KMS-11 (cell line): Measurements from ENCODE around the gene ECHS1.

Experiments
- H2AFZ ChIP-seq: fragments of 200-600 bp; sonication (generic); 2 replicates; pipeline ENCODE4 v1.6.1; 2016; ENCODE audit warnings: antibody characterized with exemption, mixed run types, low read depth
- H3K27ac ChIP-seq: fragments of 200-600 bp; sonication (generic); 2 replicates; pipeline ENCODE4 v1.6.1; 2016; ENCODE audit warnings: mild to moderate bottlenecking, mixed run types
- H3K27me3 ChIP-seq: fragments of 200-600 bp; sonication (generic); 2 replicates; pipeline ENCODE4 v1.6.1; 2017; ENCODE audit warnings: mild to moderate bottlenecking, low read depth, mixed run types, moderate library complexity; ENCODE audit not compliant: insufficient read depth
- H3K36me3 ChIP-seq: fragments of 200-600 bp; sonication (generic); 2 replicates; pipeline ENCODE4 v1.6.1; 2017; ENCODE audit warnings: mild to moderate bottlenecking, mixed run types; ENCODE audit not compliant: insufficient read depth
- H3K4me1 ChIP-seq: fragments of 200-600 bp; sonication (generic); 2 replicates; pipeline ENCODE4 v1.6.1; 2016; ENCODE audit warnings: mild to moderate bottlenecking, low read depth, mixed run types; ENCODE audit not compliant: poor library complexity, severe bottlenecking
- H3K4me2 ChIP-seq: fragments of 200-600 bp; sonication (generic); 2 replicates; pipeline ENCODE4 v1.7.0; 2016; ENCODE audit warnings: mild to moderate bottlenecking, mixed run types
- H3K4me3 ChIP-seq: fragments of 200-600 bp; sonication (generic); IDR thresholded peaks from 2 replicates; pipeline ENCODE4 v1.6.1; 2017; ENCODE audit warnings: low read depth, low read length, mixed read lengths; ENCODE audit not compliant: insufficient read depth
- H3K79me2 ChIP-seq: fragments of 200-600 bp; sonication (generic); 2 replicates; pipeline ENCODE4 v1.6.1; 2016; ENCODE audit warnings: low read depth, mixed run types; ENCODE audit not compliant: insufficient read depth
- H3K9ac ChIP-seq: fragments of 200-600 bp; sonication (generic); 2 replicates; pipeline ENCODE4 v1.6.1; 2016; ENCODE audit warnings: mild to moderate bottlenecking, mixed run types
- H4K20me1 ChIP-seq: fragments of 200-600 bp; sonication (generic); 2 replicates; pipeline ENCODE4 v1.6.1; 2016; ENCODE audit warnings: mild to moderate bottlenecking, mixed run types; ENCODE audit not compliant: insufficient read depth
- CTCF ChIP-seq: fragments of 200-600 bp; sonication (generic); conservative IDR thresholded peaks from 2 replicates; pipeline ENCODE4 v1.6.1; 2017; ENCODE audit warnings: low read depth, mild to moderate bottlenecking, antibody characterized with exemption, low read length, moderate library complexity, mixed read lengths

The ECHS1 gene

GRCh38 chr10:133353202-133353959 lies 19.8 kb downstream of the ECHS1 start:
- H3K27ac ChIP-seq, result no peak overlapping the region
- H3K9ac ChIP-seq, result no peak overlapping the region
- no peak overlapping the region for H3K4me3 ChIP-seq
- no peak overlapping the region for H2AFZ ChIP-seq
- no peak for TF ChIP-seq CTCF
- no peaks in the 10 kb centered on the region for H3K36me3 ChIP-seq
- no peaks in the 10 kb centered on the region for H3K79me2 ChIP-seq
- no peaks in the 10 kb centered on the region for H3K4me1 ChIP-seq
- no peaks in the 10 kb centered on the region for H4K20me1 ChIP-seq
- H3K4me2 ChIP-seq, result no peak overlapping the region
- no peaks in the 10 kb centered on the region for H3K27me3 ChIP-seq

GRCh38 chr10:133351408-133352318 lies 21.5 kb downstream of the ECHS1 start:
- no peak overlapping the region for H3K27ac ChIP-seq
- H3K9ac ChIP-seq, result no peak overlapping the region
- H3K79me2 ChIP-seq, result no peaks in the 10 kb centered on the region
- H3K4me2 ChIP-seq, result no peak overlapping the region
- H2AFZ ChIP-seq, result no peak overlapping the region
- no peaks in the 10 kb centered on the region for H3K36me3 ChIP-seq
- H3K27me3 ChIP-seq, result no peaks in the 10 kb centered on the region
- no peak overlapping the region for H3K4me3 ChIP-seq
- H4K20me1 ChIP-seq, result no peaks in the 10 kb centered on the region
- no peaks in the 10 kb centered on the region for H3K4me1 ChIP-seq
- TF ChIP-seq CTCF, result no peak

GRCh38 chr10:133350950-133351329 lies 22.2 kb downstream of the ECHS1 start:
- Histone ChIP-seq H3K4me3 (no peak overlapping the region), H3K27ac (no peak overlapping the region), H4K20me1 (no peaks in the 10 kb centered on the region), H3K4me2 (no peak overlapping the region), H3K27me3 (no peaks in the 10 kb centered on the region; the same call in 1 of the 2 replicates), H2AFZ (no peak overlapping the region), H3K79me2 (no peaks in the 10 kb centered on the region), H3K9ac (no peak overlapping the region), H3K36me3 (no peaks in the 10 kb centered on the region), H3K4me1 (no peaks in the 10 kb centered on the region)
- TF ChIP-seq CTCF, result no peak

GRCh38 chr10:133350283-133350949 lies 22.7 kb downstream of the ECHS1 start:
- H4K20me1 ChIP-seq, result no peaks in the 10 kb centered on the region
- no peak overlapping the region for H2AFZ ChIP-seq
- no peaks in the 10 kb centered on the region for H3K4me1 ChIP-seq
- no peak overlapping the region for H3K9ac ChIP-seq
- no peak overlapping the region for H3K4me2 ChIP-seq
- H3K4me3 ChIP-seq, result no peak overlapping the region
- no peaks in the 10 kb centered on the region for H3K79me2 ChIP-seq
- H3K27me3 ChIP-seq, result no peaks in the 10 kb centered on the region; the same call in 1 of the 2 replicates
- H3K27ac ChIP-seq, result no peak overlapping the region
- no peaks in the 10 kb centered on the region for H3K36me3 ChIP-seq
- TF ChIP-seq CTCF, result no peak
